Left colon (tissue), 2 donors: ENCODE data around the gene PDCD5. TPM values are rescaled to one million over a fixed set of nuclear protein-coding genes. Genes with fewer than 3 reads are reported as not detected.
A peak's percentile ranks its signal among the peaks of the same experiment; 100 is the strongest.
"Not testable (repeated sequence)": the region's sequence is repeated elsewhere in the genome, so short reads cannot be mapped to it uniquely, and the experiment has no call there.

Source experiments
- ATAC-seq: fragments of 200-7000 bp; cut with Tn5 transposase; one replicate; pipeline ENCODE4 v1.9.1; 2020; ENCODE audit warnings: mild to moderate bottlenecking, moderate library complexity
- DNase-seq, 2 donors: peaks; one replicate each; pipeline ENCODE4 v3.0.0-alpha.2; 2020
- intact Hi-C, 2 donors: fragments of 100-400 bp; cut with DNase I in 1 of 2; cut with micrococcal nuclease in 1 of 2; formaldehyde crosslinking; loops; one replicate each; pipeline versions ENCODE4 v1.11.2 to v1.14.0; 2022; cut with DNase I, micrococcal nuclease
- total RNA-seq, 2 donors: library from RNA; stranded (reverse); fragmentation: NEBNext Ultra II Directional; extraction: Animal tissue kit (Norgen Biotek cat#: 25700); gene quantifications; one replicate each; pipeline ENCODE4 v1.2.1, GENCODE V29; 2021
- donor health status: DM: no; HTN: no; CAD: no.
- donor health status: DM: yes; HTN: yes; CAD: no.

PDCD5 gene
- total RNA-seq, 2 donors from 2014 or later: 55.7 to 62.0 TPM

DNA sequence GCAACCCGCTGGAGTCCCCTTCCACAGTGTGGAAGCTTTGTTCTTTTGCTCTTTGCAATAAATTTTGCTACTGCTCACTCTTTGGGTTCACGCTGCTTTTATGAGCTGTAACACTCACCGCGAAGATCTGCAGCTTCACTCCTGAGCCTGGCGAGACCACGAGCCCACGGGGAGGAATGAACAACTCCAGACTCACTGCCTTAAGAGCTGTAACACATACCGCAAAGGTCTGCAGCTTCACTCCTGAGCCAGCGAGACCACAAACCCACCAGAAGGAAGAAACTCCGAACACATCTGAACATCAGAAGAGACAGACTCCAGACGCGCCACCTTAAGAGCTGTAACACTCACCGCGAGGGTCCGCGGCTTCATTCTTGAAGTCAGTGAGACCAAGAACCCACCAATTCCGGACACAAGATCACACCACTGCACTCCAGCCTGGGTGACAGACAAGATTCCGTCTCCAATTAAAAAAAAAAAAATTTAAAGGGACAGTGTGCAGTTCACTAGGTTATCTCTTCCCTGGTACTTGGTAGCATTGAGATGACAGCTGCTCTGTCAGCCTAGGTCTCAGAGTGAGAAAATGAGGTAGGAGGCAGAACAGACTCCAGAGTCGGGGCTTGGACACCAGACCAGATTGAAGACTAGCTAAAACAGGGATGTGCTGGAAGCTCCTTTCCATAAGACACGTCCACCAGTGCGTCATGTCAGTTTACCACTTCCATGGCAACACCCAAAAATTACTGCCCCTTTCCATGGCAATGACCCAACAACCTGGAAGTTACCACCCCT, 8.1 kb upstream of the PDCD5 start:
- DNase-seq, intact Hi-C loops, ATAC-seq: not testable (repeated sequence)

GRCh38 chr19:32573492-32573794, 7.5 kb upstream of the PDCD5 start:
- no peak for DNase-seq
- intact Hi-C loops: no loop called here
- ATAC-seq: no peak

DNA sequence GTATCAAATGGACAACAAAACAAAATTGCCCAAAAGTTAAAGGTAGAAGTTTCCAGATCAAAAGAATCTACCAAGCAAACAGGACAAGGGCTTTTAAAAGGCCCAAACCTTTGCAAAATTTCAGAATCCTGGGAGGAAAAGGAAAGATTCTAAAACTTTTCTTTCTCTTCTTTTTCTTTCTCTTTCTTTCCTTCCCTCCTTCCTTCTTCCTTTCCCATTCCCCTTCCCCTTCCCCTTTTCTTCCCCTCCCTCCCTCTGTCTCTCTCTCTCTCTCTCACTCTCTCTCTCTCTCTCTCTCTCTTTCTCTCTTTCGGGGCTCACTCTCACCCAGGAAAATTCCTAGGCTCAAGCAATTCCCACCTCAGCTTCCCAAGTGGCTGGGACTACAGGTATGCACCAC, 4.2 kb upstream of the PDCD5 start:
- DNase-seq (no peak), ATAC-seq (no peak)
- intact Hi-C loops: no loop called here

DNA sequence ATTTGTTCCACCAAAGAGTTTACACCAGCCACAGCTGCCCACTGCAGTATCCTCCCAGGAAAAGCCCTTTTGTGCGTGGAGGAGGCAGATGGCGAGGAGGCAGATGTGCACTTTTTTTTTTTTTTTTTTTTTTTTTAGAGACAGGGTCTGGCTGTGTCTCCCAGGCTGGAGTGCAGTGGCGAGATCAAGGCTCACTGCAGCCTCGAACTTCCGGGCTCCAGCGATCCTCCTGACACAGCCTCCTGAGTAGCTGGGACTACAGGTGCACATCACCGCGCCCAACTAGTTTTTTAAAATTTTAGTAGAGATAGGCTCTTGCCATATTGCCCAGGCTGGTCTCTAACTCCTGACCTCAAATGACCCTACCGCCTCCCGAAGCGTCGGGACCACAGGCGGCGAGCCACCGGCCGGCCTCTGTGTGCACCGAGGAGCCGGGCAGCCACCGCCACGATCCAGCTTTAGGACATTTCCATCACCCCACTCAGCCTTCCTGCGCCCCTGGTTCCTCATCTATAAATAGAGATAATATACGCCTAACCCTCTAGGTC, 563 bp upstream of the PDCD5 start:
- intact Hi-C loops: no loop called here
- DNase-seq: peak in 1 of 2 donors; percentile 30

DNA sequence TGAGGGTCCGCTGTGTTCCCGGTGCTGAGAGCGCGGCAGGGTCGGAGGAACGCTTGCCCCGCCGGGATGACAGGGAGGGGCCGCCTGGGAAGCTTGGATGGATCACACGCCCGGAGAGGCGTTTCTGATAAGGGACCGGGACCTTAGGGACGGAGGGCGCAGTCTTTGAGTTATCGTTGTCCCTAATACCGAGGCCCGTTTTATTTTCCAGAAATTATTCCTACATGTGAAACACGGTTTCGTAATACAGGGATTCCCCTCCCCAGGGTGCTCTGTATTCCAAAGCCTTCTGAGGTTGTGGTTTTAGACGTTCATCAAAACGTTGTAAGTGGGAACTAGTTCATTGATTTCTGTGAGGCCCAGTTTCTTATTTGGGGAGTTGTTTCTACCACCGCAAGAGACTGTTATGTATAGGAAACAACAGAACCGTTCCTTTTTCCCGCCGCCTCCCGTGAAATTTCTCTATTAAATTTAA, 752 bp downstream of the PDCD5 start:
- peak; percentile 29 for ATAC-seq
- peak; percentile 30 to 60 for DNase-seq
- intact Hi-C loops: no loop called here

More for the DNA sequence above, 563 bp upstream of the PDCD5 start:
- peak; percentile 20 for ATAC-seq

DNA sequence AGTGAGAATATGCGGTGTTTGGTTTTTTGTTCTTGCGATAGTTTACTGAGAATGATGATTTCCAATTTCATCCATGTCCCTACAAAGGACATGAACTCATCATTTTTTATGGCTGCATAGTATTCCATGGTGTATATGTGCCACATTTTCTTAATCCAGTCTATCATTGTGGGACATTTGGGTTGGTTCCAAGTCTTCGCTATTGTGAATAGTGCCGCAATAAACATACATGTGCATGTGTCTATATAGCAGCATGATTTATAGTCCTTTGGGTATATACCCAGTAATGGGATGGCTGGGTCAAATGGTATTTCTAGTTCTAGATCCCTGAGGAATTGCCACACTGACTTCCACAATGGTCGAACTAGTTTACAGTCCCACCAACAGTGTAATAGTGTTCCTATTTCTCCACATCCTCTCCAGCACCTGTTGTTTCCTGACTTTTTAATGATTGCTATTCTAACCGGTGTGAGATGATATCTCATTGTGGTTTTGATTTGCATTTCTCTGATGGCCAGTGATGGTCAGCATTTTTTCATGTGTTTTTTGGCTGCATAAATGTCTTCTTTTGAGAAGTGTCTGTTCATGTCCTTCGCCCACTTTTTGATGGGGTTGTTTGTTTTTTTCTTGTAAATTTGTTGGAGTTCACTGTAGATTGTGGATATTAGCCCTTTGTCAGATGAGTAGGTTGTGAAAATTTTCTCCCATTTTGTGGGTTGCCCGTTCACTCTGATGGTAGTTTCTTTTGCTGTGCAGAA, 6.9 kb downstream of the PDCD5 start:
- DNase-seq, ATAC-seq, intact Hi-C loops: not testable (repeated sequence)

DNA sequence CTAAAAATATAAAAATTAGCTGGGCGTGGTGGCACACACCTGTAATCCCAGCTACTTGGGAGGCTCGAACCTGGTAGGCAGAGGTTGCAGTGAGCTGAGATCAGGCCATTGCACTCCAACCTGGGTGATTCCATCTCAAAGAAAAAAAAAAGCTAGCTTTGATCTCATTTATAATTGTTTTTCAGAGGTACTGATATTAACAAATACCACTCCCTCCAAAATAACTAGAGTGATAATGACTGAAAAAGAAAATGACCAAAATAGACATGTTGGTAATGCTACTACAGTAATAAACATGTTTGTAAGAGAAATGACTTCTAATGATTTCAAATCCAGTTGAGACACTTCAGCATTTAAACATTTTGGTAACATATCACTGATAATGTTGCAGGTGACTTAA, 13.0 kb downstream of the PDCD5 start:
- intact Hi-C loops: no loop called here

GRCh38 chr19:32595491-32595890, 14.5 kb downstream of the PDCD5 start:
- ATAC-seq (no peak), DNase-seq (no peak)
- intact Hi-C loops: no loop called here

More for the DNA sequence above, 13.0 kb downstream of the PDCD5 start:
- ATAC-seq: no peak
- DNase-seq: no peak

DNA sequence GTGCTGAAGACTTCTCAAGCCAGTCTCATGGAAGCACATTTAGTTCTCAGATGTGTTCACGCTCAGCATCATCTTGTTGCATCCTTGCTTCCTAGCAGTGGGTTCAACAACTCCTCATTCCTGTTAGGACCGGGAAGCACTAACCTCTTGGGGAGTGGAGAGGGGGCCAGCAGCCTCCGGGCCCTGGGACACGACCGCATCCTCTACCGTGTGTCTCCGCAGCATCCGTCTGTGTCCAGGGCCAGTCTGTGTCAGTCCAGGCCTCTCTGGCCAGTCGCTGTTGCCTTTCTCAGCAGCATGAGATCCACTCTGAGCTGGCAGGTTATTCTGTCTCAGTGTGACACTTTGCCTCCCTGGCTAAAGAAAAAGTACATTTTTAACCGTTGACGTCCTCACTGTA, 17.0 kb downstream of the PDCD5 start:
- intact Hi-C loops: no loop called here
- DNase-seq: no peak
- ATAC-seq: no peak

DNA sequence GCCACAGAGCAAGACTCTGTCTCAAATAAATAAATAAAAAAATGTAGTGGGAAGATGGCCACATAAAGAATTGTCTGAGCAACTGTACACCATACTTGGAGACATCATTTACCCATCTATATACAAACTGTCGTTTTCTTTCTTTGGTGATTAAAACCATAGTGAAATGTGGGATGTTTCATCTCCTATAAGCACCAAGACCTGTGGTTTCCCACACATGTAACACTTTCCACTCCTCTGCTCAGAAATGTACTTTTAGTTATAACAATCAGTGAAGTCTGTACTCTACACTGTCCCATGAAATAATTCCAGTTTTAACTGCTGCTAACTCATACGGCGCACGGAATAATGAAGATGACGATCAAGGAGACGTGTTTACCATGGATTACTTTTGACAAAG, 18.3 kb downstream of the PDCD5 start:
- DNase-seq (no peak), ATAC-seq (no peak)
- intact Hi-C loops: no loop called here

GRCh38 chr19:32599736-32600157, 18.8 kb downstream of the PDCD5 start:
- ATAC-seq (peak; percentile 59), DNase-seq (no peak)

GRCh38 chr19:32603961-32604360, 23.0 kb downstream of the PDCD5 start:
- DNase-seq: no peak
- no peak for ATAC-seq
- intact Hi-C loops: no loop called here

More at GRCh38 chr19:32599736-32600157, 18.8 kb downstream of the PDCD5 start:
- intact Hi-C loops: no loop called here

DNA sequence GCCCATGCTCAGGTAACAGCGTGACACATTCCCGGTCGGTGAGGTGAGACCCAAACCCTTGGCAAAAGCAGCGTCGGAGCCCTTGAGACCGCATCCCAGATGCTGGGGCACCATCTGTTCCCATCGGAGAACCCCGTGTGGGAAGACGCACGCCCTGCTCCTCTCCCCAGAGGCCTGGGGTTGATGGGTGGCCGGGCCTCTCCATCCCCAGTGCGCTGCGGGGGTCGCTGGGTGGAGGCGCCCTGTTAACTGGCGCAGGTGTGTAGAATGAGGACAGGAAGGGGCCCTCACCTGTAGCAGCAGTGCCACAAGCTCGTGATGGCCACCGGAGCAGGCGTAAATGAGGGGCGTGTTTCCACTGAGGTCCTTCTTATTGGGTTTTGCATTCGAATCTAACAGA, 24.6 kb downstream of the PDCD5 start:
- DNase-seq (no peak), ATAC-seq (no peak)
- intact Hi-C loops: no loop called here

DNA sequence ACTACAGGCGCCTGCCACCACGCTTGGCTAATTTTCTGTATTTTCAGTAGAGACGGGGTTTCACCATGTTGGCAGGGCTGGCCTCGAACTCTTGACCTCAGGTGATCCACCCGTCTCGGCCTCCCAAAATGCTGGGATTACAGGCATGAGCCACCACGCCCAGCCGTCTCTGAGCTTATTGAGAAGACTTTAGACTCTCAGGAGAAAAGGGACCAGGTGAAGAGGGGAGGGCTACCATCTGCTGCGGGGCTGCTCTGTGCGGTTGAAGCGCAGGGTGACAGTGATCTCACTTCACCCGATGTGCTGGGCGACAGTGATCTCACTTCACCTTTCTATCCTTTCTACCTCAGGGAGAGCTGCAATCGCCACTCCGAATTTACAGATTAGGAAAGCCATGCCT, 25.3 kb downstream of the PDCD5 start:
- intact Hi-C loops: no loop called here

GRCh38 chr19:32607479-32607878, 26.5 kb downstream of the PDCD5 start:
- ATAC-seq (no peak), DNase-seq (no peak)
- intact Hi-C loops: no loop called here

More for the DNA sequence above, 25.3 kb downstream of the PDCD5 start:
- no peak for DNase-seq
- ATAC-seq: no peak

DNA sequence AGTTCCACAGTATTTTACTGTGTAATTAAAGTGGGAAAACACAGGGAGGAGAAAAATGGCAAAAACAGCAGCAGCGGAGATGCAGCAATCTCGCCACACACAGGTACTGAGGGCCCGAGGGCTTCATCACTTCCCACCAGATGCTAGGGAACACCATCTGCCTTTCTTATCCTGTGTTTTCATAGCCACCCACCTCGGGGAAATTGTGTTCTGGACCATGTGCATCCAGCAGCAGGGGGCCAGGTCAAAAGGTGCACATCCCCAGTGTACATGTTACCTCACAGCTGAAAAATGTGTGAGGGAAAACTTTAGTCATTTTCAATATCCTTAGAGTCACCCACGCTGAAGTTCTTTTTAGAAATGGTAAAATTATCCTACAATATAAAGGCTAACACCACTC, 30.2 kb downstream of the PDCD5 start:
- ATAC-seq: no peak
- DNase-seq: no peak
- intact Hi-C loops: no loop called here

DNA sequence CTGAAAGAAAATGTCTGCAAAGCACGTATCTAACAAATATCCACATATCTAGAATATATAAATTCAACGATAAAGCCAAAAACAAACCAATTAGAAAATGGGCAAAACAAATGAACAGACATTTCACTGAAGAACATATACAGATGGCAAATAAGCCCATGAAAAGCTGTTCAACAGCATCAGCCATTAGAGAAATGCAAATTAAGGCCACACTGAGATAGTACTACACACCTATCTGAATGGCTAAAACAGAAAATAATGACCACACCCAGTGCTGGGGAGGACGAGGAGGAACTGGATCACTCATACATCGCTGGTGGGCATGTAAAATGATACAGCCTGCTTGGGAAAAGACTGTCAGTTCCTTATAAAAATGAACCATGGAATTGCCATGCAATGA, 32.0 kb downstream of the PDCD5 start:
- intact Hi-C loops: no loop called here
- no peak for ATAC-seq
- DNase-seq: no peak

DNA sequence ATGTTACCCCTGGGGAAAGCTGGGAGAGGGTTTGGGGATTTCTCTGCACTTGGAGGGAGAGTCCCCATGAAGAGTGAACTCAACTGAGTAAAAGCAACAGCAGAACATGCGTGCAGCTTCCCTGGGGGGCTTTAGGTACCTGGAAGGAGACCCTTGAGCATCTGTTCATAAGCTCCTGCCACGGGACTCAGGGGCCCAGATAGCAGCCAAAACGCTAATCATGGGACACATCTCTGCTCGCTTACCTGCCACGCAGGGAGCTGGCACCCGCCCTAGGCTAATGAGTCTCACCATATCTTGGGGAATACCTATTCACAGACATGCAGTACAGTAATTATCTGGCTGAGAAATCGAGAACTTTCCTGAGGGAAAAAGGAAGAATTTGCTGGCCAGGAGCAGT, 33.9 kb downstream of the PDCD5 start:
- ATAC-seq (no peak), DNase-seq (no peak)
- intact Hi-C loops: no loop called here

GRCh38 chr19:32615569-32615968, 34.6 kb downstream of the PDCD5 start:
- ATAC-seq (no peak), DNase-seq (no peak)
- intact Hi-C loops: no loop called here
